Peyer's patch (tissue), 4 donors: ENCODE results near the gene CHAF1B.

Experiments used
- CTCF ChIP-seq, 6 experiments: fragments of 450-650 bp in 4 of 6; fragments of 200-600 bp in 2 of 6; sonication (generic) in 1 of 6; IDR thresholded peaks; one replicate each; pipeline ENCODE4 v1.5.1; 2017 to 2019; ENCODE audit warnings: antibody characterized with exemption in 6 of 6, mild to moderate bottlenecking in 3 of 6, moderate library complexity in 1 of 6
- POLR2A ChIP-seq, 2 donors: fragments of 450-650 bp; IDR thresholded peaks; one replicate each; pipeline ENCODE4 v1.5.1; 2017; ENCODE audit warnings: antibody characterized with exemption in 2 of 2, mild to moderate bottlenecking in 2 of 2, moderate library complexity in 2 of 2

GRCh38 chr21:36338975-36339374 lies 46.2 kb upstream of the CHAF1B start:
- TF ChIP-seq CTCF (IDR thresholded peaks at IDR 0.05) (no peak), POLR2A (IDR thresholded peaks at IDR 0.05) (no peak)
